Measurements from ENCODE around the gene CCDC167.
"Not testable (repeated sequence)": the region's sequence is repeated elsewhere in the genome, so short reads cannot be mapped to it uniquely, and the experiment has no call there.

The CCDC167 gene

DNA sequence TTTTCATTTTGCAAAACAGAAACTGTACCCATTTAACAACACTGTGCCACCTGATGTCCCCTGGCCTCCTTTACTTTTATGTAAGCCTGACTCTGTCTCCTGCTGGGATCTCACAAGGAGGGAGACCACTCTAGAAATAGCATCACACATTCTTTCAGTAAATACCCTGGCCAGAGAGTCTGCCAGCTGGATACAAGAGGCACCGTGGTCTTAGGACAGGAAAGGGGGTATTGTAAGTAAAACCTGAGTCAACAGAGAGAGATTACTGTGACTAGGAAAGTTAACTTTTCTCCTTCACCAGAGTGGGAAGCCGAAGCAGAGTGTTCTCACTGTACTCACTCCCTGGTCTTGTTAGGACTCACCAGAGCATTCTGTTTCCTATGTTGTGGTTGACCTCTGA, 38.9 kb downstream of the CCDC167 start:
- peak; percentile 8 for DNase-seq

DNA sequence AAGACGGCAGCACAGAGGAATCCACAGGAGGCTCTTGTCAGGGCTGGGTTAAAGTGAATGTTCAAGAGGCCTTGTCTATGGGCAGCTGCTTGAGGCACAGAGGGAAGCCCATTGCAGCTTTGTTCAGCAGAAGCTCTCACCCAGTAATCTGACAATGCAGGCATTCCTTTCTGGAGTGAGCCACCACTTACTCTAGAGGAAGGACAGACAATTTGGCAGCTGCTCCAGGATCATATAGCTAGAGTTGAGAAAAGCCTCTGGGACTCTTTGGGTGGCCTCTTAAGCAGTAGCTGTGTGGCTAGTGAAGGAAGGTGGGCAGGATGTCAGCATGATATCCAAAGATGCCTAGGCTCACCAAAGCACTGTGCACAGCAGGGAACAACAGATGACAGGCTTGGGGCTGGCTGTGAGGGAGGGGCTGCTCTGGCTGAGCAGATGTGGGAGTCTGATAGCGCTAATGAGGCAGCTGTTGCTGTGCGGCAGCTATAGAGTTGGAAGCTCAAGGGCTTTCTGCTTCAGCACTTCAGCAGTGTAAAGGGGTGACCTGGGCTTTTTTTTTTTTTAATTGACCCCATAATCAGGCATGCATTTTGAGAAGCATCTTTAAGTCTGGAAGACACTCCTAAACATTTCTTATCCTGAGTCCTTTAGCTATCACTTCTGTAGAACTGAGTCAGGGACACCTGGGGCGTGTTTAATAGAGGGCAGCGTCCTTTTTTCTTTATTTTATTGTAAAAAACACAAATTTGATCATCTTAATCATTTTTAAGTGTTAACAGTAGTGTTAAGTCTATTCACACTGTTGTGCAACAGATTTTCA, 39.5 kb downstream of the CCDC167 start:
- DNase-seq, result peak; percentile 85

GRCh38 chr6:37456816-37457560, 42.7 kb downstream of the CCDC167 start:
- no peak for DNase-seq

- DNase-seq, result no peak
Measured at GRCh38 chr6:37456126-37456525, 43.6 kb downstream of the CCDC167 start.

DNA sequence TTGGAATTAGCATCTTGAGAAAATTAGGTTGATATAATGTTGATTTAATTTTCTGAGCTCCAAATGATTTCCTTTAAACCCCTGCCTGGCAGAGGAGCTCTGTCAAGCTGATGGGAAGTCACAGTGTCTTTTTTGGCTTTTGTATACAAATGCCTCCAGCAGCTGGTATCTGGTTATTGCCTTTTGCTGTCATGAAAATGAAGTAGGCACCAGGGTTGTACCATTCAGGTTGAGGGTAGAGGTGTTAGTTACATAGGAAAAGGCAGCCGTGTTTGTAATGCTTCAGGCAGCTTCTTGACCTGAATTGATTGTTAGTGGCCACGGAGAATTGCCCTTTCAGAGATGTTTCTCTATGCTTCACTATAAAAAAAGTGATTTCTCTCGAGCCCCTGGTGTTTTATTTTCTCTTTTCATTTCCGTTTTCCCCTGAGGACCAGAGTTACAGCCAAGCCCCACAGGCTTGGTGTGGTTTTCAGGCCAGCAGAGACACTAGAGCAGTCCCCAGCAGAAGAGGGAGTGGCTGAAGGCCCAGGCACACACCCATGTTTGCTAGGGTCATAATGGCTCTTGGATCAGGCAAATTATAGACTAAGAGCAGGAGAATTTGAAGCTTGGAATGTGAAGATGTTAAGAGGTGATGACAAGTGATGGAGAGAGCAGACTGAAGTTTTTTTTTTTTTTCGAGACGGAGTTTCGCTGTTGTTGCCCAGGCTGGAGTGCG, 45.1 kb downstream of the CCDC167 start:
- no peak for DNase-seq

- no peak for DNase-seq
Measured at GRCh38 chr6:37452522-37452921, 47.2 kb downstream of the CCDC167 start.

DNA sequence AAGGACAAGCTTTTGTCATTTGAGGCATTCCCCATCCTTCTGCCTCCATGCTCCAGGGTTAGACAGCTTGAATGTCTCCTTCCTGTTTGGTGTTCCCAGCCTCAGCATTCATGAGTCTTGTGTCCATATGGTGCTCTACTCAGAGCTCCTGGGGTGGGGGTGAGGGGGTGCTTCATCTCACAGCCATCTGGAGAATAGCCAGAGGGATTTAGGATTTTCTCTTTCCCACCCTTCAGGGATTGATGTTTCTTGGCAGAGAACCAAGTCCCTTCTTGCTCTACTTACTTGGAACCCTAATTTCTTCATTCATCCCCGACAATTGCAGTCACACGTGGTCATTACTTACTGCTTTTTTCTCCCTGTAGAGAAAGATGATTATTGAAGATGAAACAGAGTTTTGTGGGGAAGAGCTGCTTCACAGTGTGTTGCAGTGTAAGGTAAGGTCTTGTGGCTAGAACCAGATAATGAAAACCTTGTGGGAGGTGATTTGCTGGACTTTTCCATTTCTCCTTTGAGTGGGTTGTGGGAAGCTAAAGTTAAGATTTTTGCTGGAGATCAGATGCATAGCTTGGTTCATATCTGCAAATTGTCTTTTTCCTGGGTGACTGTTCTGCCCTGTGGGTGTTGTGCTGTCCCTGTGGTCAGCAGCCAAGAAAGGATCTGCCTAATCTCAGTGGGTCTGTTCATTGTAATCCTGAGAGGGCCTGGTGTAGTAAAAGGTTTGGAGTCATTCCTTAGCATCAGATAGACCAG, 48.1 kb downstream of the CCDC167 start:
- peak; percentile 54 for DNase-seq

GRCh38 chr6:37449984-37450383, 49.7 kb downstream of the CCDC167 start:
- DNase-seq, result no peak

DNA sequence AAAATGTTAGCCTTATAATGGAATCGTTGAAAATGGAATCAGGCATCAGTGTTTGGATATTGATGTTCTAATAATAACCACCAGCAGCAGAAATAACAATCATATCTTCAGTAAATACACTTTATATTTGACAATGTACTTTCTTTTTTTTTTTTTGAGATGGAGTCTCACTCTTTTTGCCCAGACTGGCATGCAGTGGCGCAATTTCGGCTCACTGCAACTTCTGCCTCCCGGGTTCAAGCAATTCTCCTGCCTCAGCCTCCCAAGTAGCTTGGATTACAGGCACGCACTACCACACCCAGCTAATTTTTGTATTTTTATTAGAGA, 56.5 kb downstream of the CCDC167 start:
- DNase-seq, result not testable (repeated sequence)

DNA sequence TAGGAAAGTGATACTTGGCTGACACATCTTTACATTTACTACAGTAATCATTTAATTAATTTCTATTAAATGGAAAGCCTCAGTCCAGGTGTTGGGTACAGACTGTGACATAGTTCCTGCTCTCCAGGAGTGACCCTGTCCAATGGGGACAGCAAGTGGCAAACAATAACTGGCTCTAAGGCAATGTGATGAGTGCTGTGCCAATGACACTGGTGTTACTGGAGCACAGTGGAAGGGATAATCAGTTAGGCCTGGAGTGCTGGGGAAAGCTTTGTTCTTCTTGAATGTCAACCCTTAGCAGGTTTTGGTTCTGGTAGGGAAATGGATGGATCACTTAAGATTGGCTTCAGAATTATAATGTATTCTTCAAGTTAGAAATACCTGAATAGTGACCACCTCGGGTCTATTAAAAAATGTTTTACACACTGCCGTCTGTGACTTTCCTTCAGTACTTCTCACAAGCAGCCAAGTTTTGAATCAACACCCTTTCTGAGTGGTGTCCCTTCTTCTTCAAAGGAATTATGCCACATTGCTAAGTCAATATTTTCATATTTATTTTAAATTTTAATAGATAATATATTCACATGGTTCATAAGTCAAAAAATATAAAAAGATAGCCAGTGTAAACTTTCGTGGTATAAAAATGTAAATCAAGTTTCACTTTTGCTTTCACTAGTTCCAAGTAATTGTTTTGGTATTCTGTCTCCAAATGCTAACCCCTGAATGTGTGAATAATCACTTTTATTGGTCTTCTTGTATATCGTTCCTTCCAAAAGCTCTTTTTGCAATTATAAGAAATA, 57.1 kb downstream of the CCDC167 start:
- DNase-seq, result no peak

DNA sequence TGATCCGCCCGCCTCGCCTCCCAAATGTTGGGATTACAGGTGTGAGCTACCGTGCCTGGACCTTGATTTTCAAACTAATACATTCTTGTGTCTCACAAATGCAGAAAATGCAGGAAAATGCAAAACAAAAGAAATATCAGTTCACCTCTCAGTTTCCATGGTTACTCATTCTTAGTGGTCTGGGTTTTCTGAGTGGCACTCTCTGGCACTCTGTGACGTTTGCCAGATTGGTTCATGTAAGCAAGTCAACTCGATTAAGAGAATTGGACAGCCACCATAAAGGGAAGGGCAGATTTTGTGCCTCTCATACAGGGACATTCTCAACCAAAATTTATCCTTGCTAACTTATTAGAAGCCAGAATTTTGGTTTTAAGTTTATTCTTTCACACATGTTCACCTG, 58.0 kb downstream of the CCDC167 start:
- no peak for DNase-seq

DNA sequence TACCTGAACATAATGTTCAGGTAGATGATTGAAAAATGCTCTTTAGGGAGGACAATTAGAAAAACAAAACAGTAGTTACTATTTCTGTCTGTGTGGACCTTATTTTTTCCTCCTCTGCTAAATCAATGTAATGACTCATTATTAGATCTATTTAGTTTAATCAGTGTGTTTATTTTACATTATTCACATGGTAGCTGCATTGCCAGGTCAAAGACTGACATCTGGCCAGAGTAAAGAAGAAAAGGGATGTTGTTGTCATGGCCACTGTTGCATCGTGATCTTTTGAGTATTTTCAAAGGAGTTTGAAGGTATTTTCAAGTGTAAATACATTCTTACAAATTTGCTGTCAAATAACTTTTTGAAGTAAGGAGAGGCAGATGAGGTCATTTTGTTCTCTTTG, 60.8 kb downstream of the CCDC167 start:
- DNase-seq, result no peak

DNA sequence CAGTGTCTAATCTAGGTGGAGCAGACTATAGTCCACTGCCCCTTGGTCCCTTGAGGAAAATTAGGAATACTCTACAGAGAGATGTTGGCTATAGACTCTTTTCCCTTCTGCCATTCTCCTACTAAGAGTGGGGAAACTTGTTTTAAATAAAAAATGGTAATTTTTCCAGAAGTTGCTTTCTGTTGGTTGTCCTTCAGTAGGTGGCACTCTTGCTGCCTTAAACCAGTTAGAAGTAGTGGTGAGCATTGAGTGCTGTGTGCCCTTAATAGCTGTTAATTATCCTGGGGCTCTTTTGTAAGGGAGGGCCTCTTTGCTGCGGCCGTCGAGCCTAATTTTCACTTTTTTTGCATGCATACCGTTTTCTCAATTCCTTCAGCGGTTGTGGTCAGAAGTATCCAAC, 63.9 kb downstream of the CCDC167 start:
- no peak for DNase-seq

GRCh38 chr6:37435373-37435772, 64.3 kb downstream of the CCDC167 start:
- no peak for DNase-seq

GRCh38 chr6:37433657-37434271, 65.9 kb downstream of the CCDC167 start:
- no peak for DNase-seq
